NK-92 treated with Interleukin-12 subunit alpha and Interleukin-12 subunit beta, amount 100 ng/mL, for 24 hours (cell line): Measurements from ENCODE around the gene STAG1.
"Not testable (repeated sequence)": the region's sequence is repeated elsewhere in the genome, so short reads cannot be mapped to it uniquely, and the experiment has no call there.

Experiments
- DNase-seq: peaks from one replicate; lab custom pipeline; 2025; lab: John Stamatoyannopoulos, UW

STAG1 gene

DNA sequence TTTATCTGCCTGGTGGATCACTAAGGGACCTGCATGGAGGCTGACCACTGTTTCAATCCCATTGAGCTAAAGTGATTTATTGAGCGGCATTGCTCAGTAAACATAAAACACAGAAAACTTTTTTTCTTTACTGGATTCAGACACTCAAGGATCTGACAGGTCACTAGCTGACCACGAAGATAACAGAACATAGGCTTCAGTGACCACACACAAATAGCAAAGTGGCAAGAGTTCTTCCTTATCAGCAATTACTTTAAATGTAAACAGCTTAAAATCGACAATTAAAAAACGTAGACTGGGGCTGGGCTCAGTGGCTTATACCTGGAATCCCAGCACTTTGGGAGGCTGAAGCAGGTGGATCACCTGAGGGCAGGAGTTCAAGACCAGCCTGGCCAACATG is 48.7 kb downstream of the STAG1 start:
- DNase-seq, result no peak

- DNase-seq, result no peak
Measured at GRCh38 chr3:136699271-136699828, 52.8 kb downstream of the STAG1 start.

DNA sequence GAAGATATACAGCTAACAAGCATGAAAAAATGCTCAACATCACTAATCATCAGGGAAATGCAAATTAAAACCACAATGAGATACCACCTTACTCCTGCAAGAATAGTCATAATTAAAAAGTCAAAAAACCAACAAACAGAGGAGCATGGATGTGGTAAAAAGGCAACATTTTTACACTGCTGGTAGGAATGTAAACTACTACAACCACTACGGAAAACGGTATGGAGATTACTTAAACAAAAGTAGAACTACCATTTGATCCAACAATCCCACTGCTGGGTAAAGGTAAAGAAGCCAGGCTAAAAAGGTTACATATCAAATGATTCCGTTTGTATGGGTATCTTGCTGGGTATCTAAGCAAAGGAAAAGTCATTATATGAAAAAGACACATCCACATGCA is 53.8 kb downstream of the STAG1 start:
- no peak for DNase-seq

DNA sequence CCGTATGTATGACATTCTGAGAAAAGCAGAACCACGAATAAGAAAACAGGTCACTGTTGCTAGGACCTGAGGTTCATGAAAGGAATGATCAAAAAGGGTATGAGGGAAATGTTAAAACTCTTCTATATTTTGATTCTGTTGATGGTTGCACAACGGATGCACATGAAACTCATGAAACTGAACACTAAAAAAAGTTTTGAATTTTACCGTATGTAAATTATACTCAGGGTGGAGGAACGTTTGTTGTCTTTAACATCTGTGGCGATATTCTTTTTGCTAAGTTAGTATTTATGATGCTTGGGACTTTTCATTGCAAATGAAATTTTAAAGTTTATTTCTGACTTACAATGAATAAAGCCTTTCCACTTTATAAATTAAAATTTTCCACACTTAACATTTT is 55.4 kb downstream of the STAG1 start:
- no peak for DNase-seq

DNA sequence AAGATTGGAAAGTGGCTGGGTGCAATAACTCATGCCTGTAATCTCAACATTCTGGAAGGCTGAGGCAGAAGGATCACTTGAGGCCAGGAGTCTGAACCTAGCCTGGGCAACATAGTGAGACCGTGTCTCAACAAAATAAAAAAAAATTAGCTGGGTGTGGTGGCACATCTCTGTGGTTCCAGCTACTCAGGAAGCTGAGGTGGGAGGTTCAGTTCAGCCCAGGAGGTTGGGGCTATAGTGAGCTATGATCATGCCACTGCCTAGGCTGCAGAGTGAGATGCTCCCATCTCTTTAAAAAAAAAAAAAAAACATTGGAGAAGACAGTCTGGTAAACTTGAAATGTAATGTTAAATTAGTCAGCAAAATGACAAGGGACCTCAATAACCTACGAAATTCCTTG is 57.9 kb downstream of the STAG1 start:
- DNase-seq, result no peak

- DNase-seq, result no peak
Measured at GRCh38 chr3:136690599-136690998, 61.6 kb downstream of the STAG1 start.

GRCh38 chr3:136685882-136686281 is 66.3 kb downstream of the STAG1 start:
- no peak for DNase-seq

- DNase-seq, result no peak
Measured at GRCh38 chr3:136682740-136683312, 69.4 kb downstream of the STAG1 start.

DNA sequence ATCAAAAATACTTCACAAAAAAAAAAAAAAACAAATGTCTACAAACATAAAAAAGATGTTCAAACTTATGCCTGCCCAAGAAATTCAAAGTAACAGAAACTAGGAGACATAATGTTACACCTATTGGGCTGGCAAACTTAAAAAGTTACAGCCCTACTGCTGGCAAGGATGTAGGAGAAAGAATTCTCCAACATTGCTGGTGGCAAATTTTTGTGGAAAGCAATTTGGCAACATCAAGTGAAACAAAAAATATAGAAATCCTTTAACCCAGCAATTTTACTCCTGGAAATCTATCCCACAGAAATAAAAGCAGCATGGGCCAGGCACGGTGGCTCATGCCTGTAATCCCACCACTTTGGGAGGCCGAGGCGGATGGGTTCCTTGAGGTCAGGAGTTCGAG is 73.2 kb downstream of the STAG1 start:
- DNase-seq, result no peak

GRCh38 chr3:136676009-136676408 is 76.2 kb downstream of the STAG1 start:
- no peak for DNase-seq

GRCh38 chr3:136675150-136675858 is 76.9 kb downstream of the STAG1 start:
- no peak for DNase-seq

DNA sequence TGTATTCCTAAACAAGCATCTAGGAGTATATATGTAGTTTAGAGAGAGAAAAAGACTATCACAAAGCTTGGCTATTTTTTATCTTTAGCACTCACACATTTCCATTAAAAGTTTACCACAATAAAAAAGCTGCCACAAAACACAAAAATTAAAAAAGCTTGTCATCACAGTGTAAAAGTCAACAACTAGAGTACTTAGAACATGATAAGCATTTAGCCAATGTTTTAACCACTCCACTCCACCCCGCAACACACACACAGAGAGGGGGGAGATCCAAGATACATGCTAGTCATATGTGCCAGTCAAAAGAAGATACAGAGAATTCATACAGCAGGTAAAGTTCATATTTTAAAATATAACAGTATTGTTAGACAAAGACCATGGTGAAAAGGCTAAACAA is 79.7 kb downstream of the STAG1 start:
- DNase-seq, result no peak

DNA sequence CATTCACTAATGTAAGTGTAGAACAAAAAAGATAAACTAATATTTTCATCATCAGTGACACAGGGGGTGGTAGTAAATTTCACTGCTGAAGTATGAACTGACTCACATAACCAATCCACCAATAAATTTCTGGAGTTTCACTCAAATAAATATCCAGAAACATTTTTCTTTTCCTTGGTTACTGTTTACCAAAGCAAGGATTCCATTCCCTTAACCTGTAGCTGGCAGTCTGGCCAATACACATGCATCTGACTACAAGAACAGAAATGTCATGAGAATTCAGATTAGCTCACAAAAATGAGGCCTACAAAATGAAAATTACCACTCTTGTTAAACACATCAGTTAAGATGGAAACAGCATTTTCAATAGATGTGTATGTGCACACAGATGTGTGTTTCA is 80.3 kb downstream of the STAG1 start:
- no peak for DNase-seq

- DNase-seq, result no peak
Measured at GRCh38 chr3:136670166-136670565, 82.0 kb downstream of the STAG1 start.

GRCh38 chr3:136667081-136667480 is 85.1 kb downstream of the STAG1 start:
- DNase-seq, result no peak

DNA sequence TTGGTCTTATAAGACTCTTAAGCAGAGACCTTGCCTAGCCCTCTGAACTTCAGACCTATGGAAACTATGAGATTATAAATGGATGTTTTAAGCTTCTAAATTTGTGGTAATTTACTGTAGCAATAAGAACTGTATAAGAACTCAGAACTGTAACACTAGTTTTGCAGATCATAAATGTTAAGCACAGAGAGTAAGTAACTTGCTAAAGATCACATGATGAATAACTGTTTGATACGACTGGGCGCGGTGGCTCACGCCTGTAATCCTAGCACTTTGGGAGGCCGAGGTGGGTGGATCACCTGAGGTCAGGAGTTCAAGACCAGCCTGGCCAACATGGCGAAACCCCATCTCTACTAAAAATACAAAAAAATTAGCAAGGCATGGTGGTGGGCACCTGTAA is 85.9 kb downstream of the STAG1 start:
- not testable (repeated sequence) for DNase-seq

GRCh38 chr3:136664771-136665170 is 87.4 kb downstream of the STAG1 start:
- no peak for DNase-seq

DNA sequence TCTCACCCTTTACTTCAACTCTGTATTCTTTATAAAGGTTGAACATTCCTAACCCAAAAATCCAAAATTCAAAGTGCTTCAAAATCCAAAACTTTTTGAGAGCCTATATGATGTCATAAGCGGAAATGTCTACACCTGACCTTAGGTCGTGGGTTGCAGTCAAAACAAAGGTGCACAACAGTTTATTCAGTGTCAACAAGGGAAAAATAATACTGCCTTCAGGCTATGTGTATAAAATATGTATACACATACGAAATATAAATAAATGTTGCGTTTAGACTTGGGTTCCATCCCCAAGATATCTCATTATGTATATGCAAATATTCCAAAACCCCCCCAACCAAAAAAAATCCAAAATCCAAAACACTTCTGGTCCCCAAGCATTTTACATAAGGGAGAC is 90.9 kb downstream of the STAG1 start:
- DNase-seq, result no peak

GRCh38 chr3:136658946-136659682 is 93.1 kb downstream of the STAG1 start:
- DNase-seq, result no peak

DNA sequence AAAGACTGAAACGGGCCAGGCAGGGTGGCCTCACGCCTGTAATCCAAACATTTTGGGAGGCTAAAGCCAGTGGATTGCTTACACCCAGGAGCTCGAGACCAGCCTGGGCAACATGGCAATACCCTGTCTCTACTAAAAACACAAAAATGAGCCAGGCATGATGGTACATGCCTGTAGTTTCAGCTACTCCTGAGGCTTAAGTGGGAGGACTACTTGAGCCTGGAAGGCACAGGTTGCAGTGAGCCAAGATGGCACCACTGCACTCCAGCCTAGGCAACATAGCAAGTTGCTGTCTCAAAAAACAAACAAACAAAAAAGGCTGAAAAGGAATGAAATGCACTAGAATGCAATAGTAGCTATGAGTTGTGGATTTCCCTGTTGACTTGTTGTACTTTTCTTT is 94.7 kb downstream of the STAG1 start:
- no peak for DNase-seq

DNA sequence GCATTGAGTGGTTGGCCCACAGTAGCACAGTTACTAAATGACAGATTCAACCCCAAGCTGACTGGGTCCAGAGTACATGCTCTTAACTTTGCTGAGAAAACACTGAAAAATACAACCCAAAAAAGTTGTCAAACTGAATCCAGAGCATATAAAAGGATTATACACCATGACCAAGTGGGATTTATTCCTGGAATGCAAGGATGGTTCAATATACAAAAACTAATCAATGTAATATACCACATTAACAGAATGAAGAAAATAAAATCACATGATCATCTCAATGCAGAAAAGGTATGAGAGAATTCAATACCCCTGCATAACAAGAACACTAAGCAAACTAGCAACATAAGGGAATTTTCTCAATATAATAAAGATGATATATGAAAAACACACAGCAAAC is 98.5 kb downstream of the STAG1 start:
- DNase-seq, result no peak

DNA sequence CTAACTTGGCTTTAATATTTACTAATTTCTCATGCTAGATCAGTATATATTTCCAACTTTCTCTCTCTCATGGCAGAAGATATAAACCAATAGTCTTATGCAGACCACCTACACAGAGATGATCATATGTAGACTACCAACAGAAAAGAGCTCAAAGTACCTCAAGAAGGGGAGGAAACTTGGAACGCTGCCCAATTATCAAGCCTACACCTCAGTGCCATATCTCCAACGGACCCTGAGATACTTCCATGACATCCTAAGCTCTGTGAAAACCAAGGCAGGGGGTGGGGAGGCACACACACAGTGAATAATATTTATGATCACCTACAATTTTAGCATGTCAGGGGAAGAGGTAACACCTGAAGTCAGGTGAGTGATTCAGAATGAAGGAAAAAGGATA is 100.6 kb downstream of the STAG1 start:
- no peak for DNase-seq

DNA sequence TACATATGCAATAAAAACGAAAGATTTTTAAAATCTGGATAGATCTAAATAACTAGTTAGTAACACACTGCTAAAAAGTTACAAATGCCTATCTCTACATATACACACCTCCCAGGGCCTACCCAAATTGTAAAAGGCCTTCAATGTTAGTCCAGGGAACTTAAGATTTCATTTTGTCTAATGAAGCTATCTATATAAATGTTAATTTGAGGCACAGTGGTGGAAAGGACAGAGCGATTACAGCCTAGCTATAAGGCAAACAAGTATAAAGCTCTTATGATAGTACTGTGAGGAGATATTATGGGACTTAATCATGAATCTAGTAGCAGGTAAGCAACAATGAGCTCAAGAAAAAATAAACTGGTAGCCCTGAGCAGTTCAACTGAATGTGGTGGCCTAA is 101.7 kb downstream of the STAG1 start:
- DNase-seq, result no peak
